Prostate gland (tissue), 2 donors: ENCODE data around the gene AGBL4.

Source experiments
- CTCF ChIP-seq, 4 experiments: fragments of 200-600 bp in 2 of 4; fragments of 450-650 bp in 2 of 4; sonication (generic) in 2 of 4; IDR thresholded peaks; 1 replicate in 3 of 4; 2 replicates in 1 of 4; pipeline ENCODE4 v1.5.1; 2016 to 2019; ENCODE audit warnings: antibody characterized with exemption in 4 of 4, mild to moderate bottlenecking in 2 of 4, moderate library complexity in 2 of 4
- POLR2A ChIP-seq: fragments of 450-650 bp; IDR thresholded peaks from one replicate; pipeline ENCODE4 v1.6.1; 2016; ENCODE audit warnings: antibody characterized with exemption, mild to moderate bottlenecking
- POLR2AphosphoS5 ChIP-seq: sonication (generic); formaldehyde crosslinking; IDR thresholded peaks from one replicate; pipeline ENCODE4 v1.6.1; 2017; ENCODE audit warnings: antibody characterized with exemption

GRCh38 chr1:48948562-48948961 is 1075.2 kb downstream of the AGBL4 start:
- TF ChIP-seq POLR2A (no peak), CTCF (IDR thresholded peaks at IDR 0.05) (no peak), POLR2AphosphoS5 (no peak)
